Activated naive CD4-positive, alpha-beta T cell (primary cell): ENCODE data around the gene AP2S1.
A peak's percentile ranks its signal among the peaks of the same experiment; 100 is the strongest.
"Not testable (repeated sequence)": the region's sequence is repeated elsewhere in the genome, so short reads cannot be mapped to it uniquely, and the experiment has no call there.

Source experiments
- DNase-seq, 4 experiments: peaks; one replicate each; lab custom pipeline; 2025; lab: John Stamatoyannopoulos, UW

The AP2S1 gene

DNA sequence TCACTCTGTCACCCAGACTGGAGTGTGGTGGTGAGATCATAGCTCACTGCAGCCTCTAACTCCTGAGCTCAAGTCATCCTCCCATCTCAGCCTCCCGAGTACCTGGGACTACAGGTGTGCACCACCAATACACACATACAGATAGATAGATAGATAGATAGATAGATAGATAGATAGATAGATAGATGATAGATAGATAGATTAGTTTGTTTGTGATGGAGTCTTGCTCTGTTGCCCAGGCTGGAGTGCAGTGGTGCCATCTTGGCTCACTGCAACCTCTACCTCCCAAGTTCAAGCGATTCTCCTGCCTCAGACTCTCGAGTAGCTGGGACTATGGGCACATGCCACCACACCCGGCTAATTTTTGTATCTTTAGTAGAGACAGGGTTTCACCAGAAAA lies 46.2 kb downstream of the AP2S1 start:
- DNase-seq, result not testable (repeated sequence)

DNA sequence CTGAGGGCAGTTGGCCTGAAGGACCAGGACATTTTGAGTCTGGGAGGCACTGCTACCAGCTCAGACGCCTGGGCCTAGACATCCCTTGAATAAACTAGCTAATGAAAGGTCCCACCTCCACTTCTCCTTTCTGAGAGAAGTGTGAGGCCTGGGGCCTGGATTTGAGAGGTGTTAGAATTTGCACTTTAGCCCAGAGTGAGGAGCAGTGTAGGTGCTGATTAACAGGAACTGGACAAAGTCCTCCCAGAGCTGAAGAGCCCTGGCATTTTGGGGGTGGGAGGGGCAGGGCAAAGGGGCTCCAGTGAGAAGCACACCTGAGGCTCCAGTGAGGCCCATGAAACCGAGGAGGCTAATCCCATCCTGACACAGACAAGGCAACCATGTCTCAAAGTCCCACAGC lies 47.1 kb downstream of the AP2S1 start:
- no peak for DNase-seq

- no peak for DNase-seq
These were observed 48.5 kb downstream of the AP2S1 start for GRCh38 chr19:46802152-46802551.

- no peak for DNase-seq
These were observed 51.9 kb downstream of the AP2S1 start for GRCh38 chr19:46798713-46799112.

GRCh38 chr19:46797881-46798280 lies 52.8 kb downstream of the AP2S1 start:
- no peak for DNase-seq

- peak in 1 of 4 experiments; percentile 5 for DNase-seq
These were observed 58.7 kb downstream of the AP2S1 start for GRCh38 chr19:46791944-46792343.

- DNase-seq, result no peak
These were observed 61.3 kb downstream of the AP2S1 start for GRCh38 chr19:46789371-46789770.

- DNase-seq, result no peak
These were observed 61.7 kb downstream of the AP2S1 start for GRCh38 chr19:46788968-46789338.

DNA sequence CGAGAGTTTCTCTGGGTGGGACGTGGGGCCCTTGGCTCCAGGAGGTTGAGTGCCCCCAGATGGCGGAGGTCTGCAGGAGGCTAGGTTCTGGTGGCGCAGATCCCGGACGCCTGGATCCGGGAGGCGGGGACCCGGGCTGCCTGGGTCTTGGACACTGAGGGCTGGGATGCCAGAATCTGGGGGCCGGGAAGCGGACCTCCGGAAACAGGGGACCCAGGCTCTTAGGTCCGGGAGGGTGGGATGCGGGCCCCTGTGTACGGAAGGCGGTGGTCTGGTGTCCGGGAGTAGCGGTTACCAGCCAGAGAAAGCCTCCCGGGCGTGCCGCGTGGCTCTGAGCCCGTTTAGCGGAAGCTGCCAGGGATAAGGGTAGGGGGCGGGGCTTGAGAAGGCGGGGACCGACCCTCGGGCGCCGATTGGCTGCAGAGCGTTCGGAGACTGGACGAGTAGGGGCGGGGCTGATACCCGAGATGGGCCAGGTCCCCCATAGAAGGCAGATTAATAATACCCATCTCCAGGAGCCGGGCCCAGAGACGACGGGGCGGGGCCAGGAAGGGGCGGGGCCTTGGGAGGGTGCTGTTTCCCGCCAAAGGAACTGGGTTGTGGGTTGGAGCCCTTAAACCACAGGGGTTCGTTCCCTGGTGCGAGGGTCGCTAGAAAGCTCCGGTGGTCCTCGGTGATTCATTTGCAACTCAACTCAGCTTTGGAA lies 62.2 kb downstream of the AP2S1 start, which contains the start of gene SLC1A5:
TSS of gene SLC1A5 (minus strand) at position 333 of the 706 bp plus-strand sequence. CDS start 629 bp downstream, outside the sequence.
- DNase-seq, result peak; percentile 84 to 97 (median 92)
